Effector memory CD4-positive, alpha-beta T cell (primary cell): ENCODE data around the gene DNHD1.

Source experiments
- DNase-seq, 3 donors: peaks; one replicate each; pipeline ENCODE4 v3.0.0-alpha.2; 2020
- H3K27ac ChIP-seq: 2 replicates; pipeline ENCODE4 v1.7.0; 2013; ENCODE audit warnings: mild to moderate bottlenecking, low read length, moderate library complexity; ENCODE audit not compliant: insufficient read depth, poor library complexity, severe bottlenecking
- H3K27me3 ChIP-seq: replicated peaks from 2 replicates; pipeline ENCODE4 v1.7.0; 2013; ENCODE audit warnings: mild to moderate bottlenecking, low read length; ENCODE audit not compliant: insufficient read depth, control insufficient read depth, poor library complexity, severe bottlenecking
- H3K36me3 ChIP-seq: 2 replicates; pipeline ENCODE4 v1.7.0; 2013; ENCODE audit warnings: mild to moderate bottlenecking, low read length, moderate library complexity; ENCODE audit not compliant: control insufficient read depth, insufficient read depth
- H3K4me1 ChIP-seq: 2 replicates; pipeline ENCODE4 v1.7.0; 2013; ENCODE audit warnings: low read length, mild to moderate bottlenecking; ENCODE audit not compliant: control insufficient read depth, insufficient read depth, poor library complexity, severe bottlenecking
- H3K4me3 ChIP-seq: 2 replicates; pipeline ENCODE4 v1.7.0; 2013; ENCODE audit warnings: low read length, low read depth, mild to moderate bottlenecking; ENCODE audit not compliant: insufficient read depth, poor library complexity, severe bottlenecking
- H3K9me3 ChIP-seq: 2 replicates; pipeline ENCODE4 v1.7.0; 2013; ENCODE audit warnings: mild to moderate bottlenecking, low read length, moderate library complexity; ENCODE audit not compliant: control insufficient read depth

DNHD1 gene

GRCh38 chr11:6559369-6559768 is 62.3 kb downstream of the DNHD1 start:
- Histone ChIP-seq H3K4me1 (no peaks in the 10 kb centered on the region), H3K9me3 (no peaks in the 10 kb centered on the region), H3K36me3 (no peaks in the 10 kb centered on the region), H3K27me3 (no peaks in the 10 kb centered on the region), H3K4me3 (no peak overlapping the region), H3K27ac (no peak overlapping the region)
- no peak for DNase-seq

DNA sequence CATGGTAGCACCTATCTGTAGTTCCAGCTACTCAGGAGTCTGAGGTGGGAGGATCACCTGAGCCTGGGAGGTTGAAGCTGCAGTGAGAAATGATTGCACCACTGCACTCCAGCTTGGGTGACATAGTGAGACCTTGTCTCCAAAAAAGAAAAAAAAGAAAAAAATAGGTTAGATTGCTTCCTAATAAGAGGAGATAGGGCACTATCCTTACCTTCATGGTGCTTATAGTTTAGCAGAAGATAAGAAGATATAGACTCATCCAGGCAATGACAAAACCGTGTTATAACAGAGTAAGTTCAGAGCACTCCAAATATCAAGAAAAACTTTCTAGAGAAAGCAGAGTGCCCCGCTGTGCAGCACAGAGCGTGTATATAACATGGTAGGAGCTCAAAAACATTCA is 64.2 kb downstream of the DNHD1 start:
- DNase-seq: no peak
- Histone ChIP-seq H3K27ac (no peak overlapping the region), H3K27me3 (no peaks in the 10 kb centered on the region), H3K4me3 (no peak overlapping the region), H3K4me1 (no peaks in the 10 kb centered on the region), H3K9me3 (no peaks in the 10 kb centered on the region), H3K36me3 (no peaks in the 10 kb centered on the region)

DNA sequence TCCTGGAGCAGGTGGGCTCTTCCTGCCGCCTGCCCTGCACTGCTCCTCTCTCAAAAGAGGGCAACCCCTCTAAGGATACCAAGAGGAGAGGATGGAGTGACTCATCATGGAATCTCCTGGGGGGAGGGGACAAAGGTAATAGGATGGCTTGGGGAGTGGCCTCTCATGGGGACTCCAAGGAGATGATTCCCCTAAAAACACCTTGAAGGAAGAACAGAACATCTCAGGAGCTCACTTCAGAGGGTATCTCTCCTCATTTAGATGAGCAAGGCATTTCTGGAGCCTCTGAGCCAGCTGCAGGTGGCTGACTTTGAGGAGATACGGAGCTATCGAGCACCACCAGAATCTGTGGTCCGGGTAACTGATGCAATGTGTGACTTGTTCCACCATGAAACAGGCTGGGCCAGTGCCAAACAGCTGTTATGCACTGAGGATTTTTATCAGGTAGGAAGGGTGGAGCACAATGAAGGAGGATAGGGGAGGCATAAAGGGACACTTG is 66.1 kb downstream of the DNHD1 start:
- Histone ChIP-seq H3K27ac (no peak overlapping the region), H3K9me3 (no peaks in the 10 kb centered on the region), H3K4me3 (no peak overlapping the region), H3K36me3 (no peaks in the 10 kb centered on the region), H3K4me1 (no peaks in the 10 kb centered on the region), H3K27me3 (no peaks in the 10 kb centered on the region)
- DNase-seq: no peak

DNA sequence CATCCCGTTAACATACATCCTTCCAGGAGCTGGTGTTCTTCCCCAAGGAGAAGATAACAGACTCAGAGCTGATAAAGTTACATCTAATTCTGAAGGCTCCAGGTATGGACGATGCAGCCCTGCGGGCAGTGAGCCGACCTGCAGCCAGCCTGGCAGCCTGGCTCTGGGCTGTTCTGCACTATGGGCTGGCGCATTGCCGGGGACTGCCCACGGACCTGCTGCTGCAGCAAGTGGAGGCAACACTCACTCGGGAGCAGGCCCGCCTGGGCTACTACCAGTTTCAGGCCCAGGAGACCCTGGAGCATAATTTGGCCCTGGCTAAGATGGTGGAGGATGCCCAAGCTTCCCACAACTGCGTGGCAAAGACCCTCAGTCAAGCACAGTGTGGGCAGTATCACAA is 66.6 kb downstream of the DNHD1 start:
- DNase-seq: no peak
- Histone ChIP-seq H3K36me3 (no peaks in the 10 kb centered on the region), H3K27me3 (no peaks in the 10 kb centered on the region), H3K9me3 (no peaks in the 10 kb centered on the region), H3K4me3 (no peak overlapping the region), H3K27ac (no peak overlapping the region), H3K4me1 (no peaks in the 10 kb centered on the region)

DNA sequence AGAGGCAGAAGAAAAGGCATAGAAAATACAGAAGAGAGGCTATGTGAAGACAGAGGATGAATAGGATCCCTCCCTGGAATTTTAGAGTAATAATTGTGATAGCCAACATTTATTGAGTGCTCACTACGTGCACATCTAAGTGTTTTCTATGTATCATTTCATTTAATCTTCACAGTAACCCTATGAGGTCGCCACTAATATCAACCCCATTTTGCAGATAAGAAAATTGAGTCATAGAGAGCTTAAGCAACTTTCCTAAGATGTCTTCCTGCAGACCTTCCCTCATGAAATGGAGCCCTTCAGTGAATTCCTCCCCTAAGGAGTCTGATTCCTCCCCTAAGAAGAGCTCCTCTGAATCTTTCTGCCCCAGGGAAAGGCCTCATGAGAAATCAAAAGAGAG is 68.2 kb downstream of the DNHD1 start:
- Histone ChIP-seq H3K27ac (no peak overlapping the region), H3K4me1 (no peaks in the 10 kb centered on the region), H3K27me3 (no peaks in the 10 kb centered on the region), H3K4me3 (no peak overlapping the region), H3K9me3 (no peaks in the 10 kb centered on the region), H3K36me3 (peaks cover 2% of the 10 kb centered on the region)
- no peak for DNase-seq

DNA sequence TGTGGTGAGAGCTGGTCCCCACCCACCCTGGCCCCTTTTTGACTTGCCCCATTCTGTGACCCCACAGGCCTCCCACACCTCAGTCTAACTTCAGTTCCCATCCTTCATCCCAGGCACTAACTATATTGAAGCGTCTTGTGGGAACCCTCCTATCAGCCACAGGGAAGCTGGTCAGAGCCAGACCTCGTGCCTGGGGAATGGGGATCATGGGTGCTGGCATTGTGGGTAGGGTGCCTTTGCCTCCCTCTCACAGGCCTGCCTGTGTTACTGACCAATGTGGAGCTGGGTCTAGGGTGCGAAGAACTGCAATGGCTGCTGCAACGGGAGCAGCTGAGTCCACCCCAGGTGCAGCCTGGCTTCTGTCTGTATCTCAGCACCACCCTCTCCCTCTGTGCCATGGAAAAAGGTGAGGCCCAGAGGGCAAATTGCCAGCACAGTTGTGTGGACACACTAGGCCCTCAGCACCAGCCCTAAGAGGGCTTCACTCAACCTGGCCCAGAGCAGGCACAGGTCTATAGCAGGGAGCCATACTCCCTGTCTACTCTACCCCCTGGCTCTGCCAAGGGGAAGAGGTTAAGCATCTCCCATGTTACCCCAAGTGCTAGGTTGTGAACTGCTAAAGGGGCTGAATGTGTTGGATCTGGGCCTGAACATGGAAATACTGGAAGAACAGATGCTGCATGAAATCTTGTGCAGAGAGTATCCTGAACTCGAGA is 69.1 kb downstream of the DNHD1 start:
- H3K4me3 ChIP-seq: no peak overlapping the region
- H3K4me1 ChIP-seq: no peaks in the 10 kb centered on the region
- H3K9me3 ChIP-seq: no peaks in the 10 kb centered on the region
- DNase-seq: no peak
- H3K27ac ChIP-seq: no peak overlapping the region
- peaks cover 3% of the 10 kb centered on the region for H3K36me3 ChIP-seq
- no peaks in the 10 kb centered on the region for H3K27me3 ChIP-seq

GRCh38 chr11:6566704-6567370 is 69.8 kb downstream of the DNHD1 start:
- H3K36me3 ChIP-seq: peaks cover 3% of the 10 kb centered on the region
- H3K27me3 ChIP-seq: no peaks in the 10 kb centered on the region
- H3K27ac ChIP-seq: no peak overlapping the region
- DNase-seq: no peak
- H3K4me3 ChIP-seq: no peak overlapping the region
- H3K9me3 ChIP-seq: no peaks in the 10 kb centered on the region
- no peaks in the 10 kb centered on the region for H3K4me1 ChIP-seq

DNA sequence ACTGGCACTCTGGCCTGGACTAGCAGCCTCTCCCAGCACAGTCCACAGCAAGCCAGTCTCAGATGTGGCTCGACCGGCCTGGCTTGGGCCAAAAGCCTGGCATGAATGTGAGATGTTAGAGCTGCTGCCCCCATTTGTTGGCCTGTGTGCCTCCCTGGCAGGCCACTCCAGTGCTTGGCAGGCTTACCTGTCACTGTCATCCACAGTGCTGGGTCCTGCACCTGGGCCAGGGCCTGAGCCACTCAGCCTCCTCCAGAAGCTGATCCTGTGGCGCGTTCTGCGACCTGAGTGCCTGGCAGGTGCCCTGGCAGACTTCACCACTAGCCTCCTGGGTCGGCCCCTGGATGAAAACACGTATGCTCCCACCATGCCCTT is 70.3 kb downstream of the DNHD1 start:
- Histone ChIP-seq H3K4me3 (no peak overlapping the region), H3K9me3 (no peaks in the 10 kb centered on the region), H3K36me3 (peaks cover 3% of the 10 kb centered on the region), H3K27me3 (no peaks in the 10 kb centered on the region), H3K27ac (no peak overlapping the region), H3K4me1 (no peaks in the 10 kb centered on the region)
- DNase-seq: no peak

GRCh38 chr11:6568191-6568918 is 71.3 kb downstream of the DNHD1 start:
- DNase-seq: no peak

GRCh38 chr11:6569706-6570105 is 72.6 kb downstream of the DNHD1 start:
- no peak for DNase-seq
- Histone ChIP-seq H3K4me1 (no peaks in the 10 kb centered on the region), H3K9me3 (no peaks in the 10 kb centered on the region), H3K4me3 (no peak overlapping the region), H3K27ac (no peak overlapping the region), H3K36me3 (peaks cover 3% of the 10 kb centered on the region), H3K27me3 (no peaks in the 10 kb centered on the region)

More at GRCh38 chr11:6568191-6568918, 71.3 kb downstream of the DNHD1 start:
- no peak overlapping the region for H3K27ac ChIP-seq
- H3K9me3 ChIP-seq: no peaks in the 10 kb centered on the region
- no peaks in the 10 kb centered on the region for H3K27me3 ChIP-seq
- no peaks in the 10 kb centered on the region for H3K4me1 ChIP-seq
- H3K4me3 ChIP-seq: no peak overlapping the region
- H3K36me3 ChIP-seq: peaks cover 3% of the 10 kb centered on the region
